ENCODE data around the gene RGS3.

The RGS3 gene

DNA sequence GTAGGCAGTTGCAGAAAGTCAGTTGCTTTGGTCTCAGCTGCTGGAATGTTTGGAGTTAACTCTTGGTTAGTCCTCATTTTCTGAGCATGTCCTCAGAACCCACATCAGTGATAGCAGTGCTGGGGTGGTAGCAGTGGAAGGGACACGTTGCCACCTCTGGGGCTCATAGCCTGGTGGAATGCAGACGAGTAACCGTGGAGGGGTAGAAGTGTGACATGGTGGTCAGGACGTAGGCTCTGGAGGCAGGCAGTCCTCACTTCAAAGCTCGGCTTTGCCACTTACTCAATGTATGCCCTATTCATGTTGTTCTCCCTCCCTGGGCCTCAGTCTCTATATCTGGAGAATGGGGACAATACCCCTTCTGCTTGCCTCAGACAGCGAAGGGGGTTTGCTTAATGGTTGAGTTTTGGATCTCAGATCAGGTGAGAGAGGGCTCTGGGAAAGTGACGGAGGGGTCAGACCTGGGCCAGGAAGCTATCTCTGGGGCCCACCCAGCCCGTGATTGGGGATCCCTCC, 62.8 kb downstream of the RGS3 start:
- TF ChIP-seq, protein P1, sequence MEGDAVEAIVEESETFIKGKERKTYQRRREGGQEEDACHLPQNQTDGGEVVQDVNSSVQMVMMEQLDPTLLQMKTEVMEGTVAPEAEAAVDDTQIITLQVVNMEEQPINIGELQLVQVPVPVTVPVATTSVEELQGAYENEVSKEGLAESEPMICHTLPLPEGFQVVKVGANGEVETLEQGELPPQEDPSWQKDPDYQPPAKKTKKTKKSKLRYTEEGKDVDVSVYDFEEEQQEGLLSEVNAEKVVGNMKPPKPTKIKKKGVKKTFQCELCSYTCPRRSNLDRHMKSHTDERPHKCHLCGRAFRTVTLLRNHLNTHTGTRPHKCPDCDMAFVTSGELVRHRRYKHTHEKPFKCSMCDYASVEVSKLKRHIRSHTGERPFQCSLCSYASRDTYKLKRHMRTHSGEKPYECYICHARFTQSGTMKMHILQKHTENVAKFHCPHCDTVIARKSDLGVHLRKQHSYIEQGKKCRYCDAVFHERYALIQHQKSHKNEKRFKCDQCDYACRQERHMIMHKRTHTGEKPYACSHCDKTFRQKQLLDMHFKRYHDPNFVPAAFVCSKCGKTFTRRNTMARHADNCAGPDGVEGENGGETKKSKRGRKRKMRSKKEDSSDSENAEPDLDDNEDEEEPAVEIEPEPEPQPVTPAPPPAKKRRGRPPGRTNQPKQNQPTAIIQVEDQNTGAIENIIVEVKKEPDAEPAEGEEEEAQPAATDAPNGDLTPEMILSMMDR (IDR thresholded peaks at IDR 0.05; ENCODE audit: control extremely low read depth, extremely low read depth, low read depth, missing control alignments), result no peak
- POLR2A ChIA-PET, result no interaction called here
- DNase-seq (ENCODE audit: extremely low spot score), result no peak
- CTCF ChIA-PET, result interaction anchor here (0.9 to 1.4 kb wide), 3 partner anchors 9 to 132 kb away, joined by 3 to 5 read pairs (median 3); no protein-coding TSS in a partner anchor

DNA sequence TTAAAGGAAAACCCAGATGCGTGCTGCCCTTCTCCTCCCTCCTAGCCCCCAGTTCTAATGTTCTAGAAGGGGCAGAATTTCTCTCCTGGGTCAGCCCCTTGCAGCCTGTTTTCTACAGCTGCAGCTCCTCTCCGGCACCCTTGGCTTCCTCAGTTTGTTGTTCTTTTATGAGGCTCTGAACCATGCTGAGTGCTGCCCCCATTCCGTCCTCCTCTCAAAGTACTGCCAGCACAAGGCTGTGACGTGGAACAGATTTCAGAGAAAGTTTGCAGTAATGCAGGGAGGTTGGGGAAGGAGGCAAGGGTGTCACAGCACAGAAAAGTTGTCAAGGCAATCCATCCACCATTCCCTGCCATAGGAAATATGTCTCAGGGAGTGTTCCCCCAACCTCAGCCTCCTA, 63.3 kb downstream of the RGS3 start:
- DNase-seq (ENCODE audit: extremely low spot score), result no peak
- ChIA-PET POLR2A (no interaction called here), CTCF (interaction anchor here (1.0 to 1.4 kb wide), 2 partner anchors 13 to 131 kb away, joined by 3 to 5 read pairs; no protein-coding TSS in a partner anchor)
- TF ChIP-seq, protein P1 (IDR thresholded peaks at IDR 0.05; ENCODE audit: control extremely low read depth, extremely low read depth, low read depth, missing control alignments), result no peak

DNA sequence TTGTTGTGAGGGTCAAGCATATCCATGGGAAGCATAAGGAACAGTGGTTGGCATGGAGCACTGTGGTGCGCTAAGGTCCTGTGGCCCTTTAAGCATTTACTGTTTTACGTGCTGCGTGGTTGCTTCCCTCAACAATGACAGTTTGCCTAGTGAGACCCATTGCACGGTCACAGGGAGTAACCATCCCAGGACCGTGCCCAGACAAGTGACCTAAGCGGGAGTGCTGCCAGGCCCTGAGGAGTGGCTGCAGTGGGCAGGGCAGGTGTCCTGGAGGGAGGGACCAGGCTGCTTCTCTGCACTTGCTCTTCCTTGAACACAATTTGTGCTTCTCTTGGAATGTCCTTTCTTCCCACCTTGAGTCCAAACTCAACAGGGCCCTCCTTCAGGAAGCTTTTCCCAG, 64.6 kb downstream of the RGS3 start:
- ChIA-PET CTCF (no interaction called here), POLR2A (no interaction called here)
- DNase-seq (ENCODE audit: extremely low spot score), result no peak
- TF ChIP-seq, protein P1 (IDR thresholded peaks at IDR 0.05; ENCODE audit: control extremely low read depth, extremely low read depth, low read depth, missing control alignments), result no peak

DNA sequence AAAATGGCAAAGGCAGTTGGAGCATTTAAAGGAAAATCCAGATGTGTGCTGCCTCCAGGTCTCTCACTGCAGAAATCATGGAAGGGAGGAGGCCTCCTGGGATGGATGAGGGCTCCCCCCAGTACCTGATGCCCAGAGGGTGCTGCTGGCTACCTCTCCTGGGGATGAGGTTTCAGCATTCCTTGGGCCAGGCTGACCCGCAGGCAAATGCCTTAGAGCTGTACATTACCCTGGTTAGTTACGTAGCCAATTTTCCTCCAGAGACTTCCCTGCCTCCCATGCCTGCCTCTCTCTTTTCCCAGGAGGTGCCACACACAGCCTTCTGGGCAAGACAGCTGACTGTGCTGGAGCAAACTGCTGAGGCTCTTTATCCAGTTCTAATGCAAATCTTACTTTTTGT, 65.3 kb downstream of the RGS3 start:
- ChIA-PET CTCF (no interaction called here), POLR2A (no interaction called here)
- TF ChIP-seq, protein P1 (IDR thresholded peaks at IDR 0.05; ENCODE audit: control extremely low read depth, extremely low read depth, low read depth, missing control alignments), result no peak
- DNase-seq (ENCODE audit: extremely low spot score), result no peak

DNA sequence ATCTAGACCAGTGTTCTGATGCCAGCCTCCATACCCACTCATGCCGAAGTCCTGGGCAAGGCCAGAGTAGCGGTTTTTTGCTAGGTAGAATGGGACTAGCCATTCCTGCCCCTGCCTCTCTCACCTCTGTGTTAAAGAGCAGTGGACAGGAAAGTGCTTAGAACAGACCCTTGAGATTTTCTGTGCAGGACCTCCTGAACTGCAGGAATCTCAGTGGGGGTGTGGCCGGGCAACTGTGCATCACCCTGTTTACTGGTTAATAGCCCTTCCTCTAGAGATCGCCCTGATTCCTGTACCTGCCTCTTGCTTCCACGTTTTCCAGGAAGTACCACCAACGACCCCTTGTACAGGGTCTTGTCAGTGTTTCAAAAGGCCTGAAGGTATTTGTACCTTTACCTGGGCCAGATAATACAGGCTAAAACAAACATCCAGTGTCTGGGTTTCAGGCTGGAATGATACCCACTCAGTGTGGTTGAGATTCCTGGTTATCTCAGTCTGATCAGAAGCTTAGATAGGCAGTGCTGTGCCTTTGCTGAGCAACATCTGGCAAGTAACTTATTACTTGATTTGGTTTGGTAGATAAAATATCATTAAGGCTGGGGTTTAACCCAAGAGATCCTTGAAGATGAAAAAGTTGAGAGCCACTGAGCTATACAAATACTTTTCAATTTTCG, 65.9 kb downstream of the RGS3 start:
- CTCF ChIA-PET, result interaction anchor here (1.8 kb wide), 1 partner anchor 11 kb away, joined by 6 read pairs; no protein-coding TSS in a partner anchor

DNA sequence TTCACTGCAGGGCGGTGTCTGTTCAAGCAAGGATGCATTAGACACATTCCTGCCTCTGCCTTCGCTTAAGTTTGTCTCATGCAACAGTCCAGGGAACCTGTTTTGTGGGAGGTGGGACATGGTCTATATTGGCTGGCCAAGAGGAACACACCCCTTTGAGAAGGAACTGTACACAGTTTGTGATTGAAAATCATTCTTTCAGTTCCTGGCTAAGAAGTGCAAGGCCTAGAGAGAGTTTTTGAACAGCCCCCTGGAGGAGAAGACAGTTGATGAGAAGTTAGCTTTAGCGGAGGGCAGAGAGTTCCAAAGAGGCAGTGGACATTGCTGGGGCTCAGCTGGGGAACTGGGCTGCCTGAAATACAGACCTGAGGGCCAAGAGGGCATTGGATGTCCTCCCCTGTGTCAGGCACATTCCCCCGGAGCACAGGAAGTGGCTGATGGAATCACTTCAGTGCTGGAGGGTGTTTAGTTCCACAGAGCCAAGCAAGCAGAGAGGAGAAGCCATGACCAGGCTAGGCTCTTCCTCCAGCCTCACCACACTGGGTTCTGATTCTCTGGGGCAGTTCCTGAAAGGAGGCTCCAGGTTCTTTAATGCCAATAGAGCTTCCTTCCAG, 66.6 kb downstream of the RGS3 start:
- TF ChIP-seq, protein P1 (IDR thresholded peaks at IDR 0.05; ENCODE audit: control extremely low read depth, extremely low read depth, low read depth, missing control alignments), result no peak
- CTCF ChIA-PET, result interaction anchor here (1.8 kb wide), 1 partner anchor 12 kb away, joined by 6 read pairs; no protein-coding TSS in a partner anchor
- DNase-seq (ENCODE audit: extremely low spot score), result no peak
- POLR2A ChIA-PET, result no interaction called here

More for the DNA sequence above, 65.9 kb downstream of the RGS3 start:
- DNase-seq (ENCODE audit: extremely low spot score), result no peak
- TF ChIP-seq, protein P1 (IDR thresholded peaks at IDR 0.05; ENCODE audit: control extremely low read depth, extremely low read depth, low read depth, missing control alignments), result no peak
- POLR2A ChIA-PET, result no interaction called here

All from GM10248 (cell line).